ENCODE measurements around the gene ADPRHL1. TPM values are rescaled to one million over a fixed set of nuclear protein-coding genes. Genes with fewer than 3 reads are reported as not detected.

The ADPRHL1 gene
- total RNA-seq, 4 donors from 2014 or later, result 1.9 to 9.4 (median 6.5) TPM

DNA sequence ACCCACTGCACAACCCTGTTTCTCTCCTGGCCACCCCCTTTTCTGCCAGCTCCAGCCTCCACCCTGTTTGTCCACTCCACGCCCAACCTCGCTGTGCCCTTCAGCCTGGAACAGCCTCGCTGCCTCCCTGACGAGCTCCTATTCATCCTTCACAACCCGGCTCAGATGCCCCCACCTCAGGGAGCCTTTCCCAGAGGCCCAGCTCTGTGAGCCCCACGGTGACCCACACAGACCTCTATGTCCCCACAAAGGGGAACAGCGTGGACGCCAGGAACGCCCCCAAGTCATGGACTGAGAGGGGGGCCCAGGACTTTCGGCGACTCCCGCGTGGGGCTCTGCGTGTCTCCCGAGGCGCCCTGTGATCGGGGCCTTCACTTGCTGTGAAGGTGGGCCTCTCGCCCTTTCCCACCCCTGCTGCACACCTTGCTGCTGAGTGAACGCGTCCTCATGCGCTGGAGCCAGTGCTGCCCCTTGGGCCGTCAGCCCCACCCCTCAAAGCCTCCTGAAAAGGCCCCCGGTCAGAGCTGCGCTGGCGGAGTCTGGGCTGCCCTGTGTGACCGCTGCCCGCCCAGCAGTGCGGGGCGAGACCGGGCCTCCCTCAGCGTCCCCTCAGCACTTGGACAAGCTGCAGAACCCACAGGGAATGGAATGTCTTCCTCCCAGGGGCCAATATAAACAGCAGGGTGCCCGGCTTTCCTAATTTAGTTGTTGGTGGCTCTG is 40.0 kb downstream of the ADPRHL1 start:
- DNase-seq (ENCODE audit: low spot score in 2 of 2), result no peak
- no peak overlapping the region for H3K4me3 ChIP-seq (ENCODE audit: low read depth, poor library complexity, severe bottlenecking)
- TF ChIP-seq, protein P1, sequence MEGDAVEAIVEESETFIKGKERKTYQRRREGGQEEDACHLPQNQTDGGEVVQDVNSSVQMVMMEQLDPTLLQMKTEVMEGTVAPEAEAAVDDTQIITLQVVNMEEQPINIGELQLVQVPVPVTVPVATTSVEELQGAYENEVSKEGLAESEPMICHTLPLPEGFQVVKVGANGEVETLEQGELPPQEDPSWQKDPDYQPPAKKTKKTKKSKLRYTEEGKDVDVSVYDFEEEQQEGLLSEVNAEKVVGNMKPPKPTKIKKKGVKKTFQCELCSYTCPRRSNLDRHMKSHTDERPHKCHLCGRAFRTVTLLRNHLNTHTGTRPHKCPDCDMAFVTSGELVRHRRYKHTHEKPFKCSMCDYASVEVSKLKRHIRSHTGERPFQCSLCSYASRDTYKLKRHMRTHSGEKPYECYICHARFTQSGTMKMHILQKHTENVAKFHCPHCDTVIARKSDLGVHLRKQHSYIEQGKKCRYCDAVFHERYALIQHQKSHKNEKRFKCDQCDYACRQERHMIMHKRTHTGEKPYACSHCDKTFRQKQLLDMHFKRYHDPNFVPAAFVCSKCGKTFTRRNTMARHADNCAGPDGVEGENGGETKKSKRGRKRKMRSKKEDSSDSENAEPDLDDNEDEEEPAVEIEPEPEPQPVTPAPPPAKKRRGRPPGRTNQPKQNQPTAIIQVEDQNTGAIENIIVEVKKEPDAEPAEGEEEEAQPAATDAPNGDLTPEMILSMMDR (IDR thresholded peaks at IDR 0.05), result no peak
- TF ChIP-seq POLR2A (IDR thresholded peaks at IDR 0.05), result no peak
- intact Hi-C loops (cut with DNase I; ENCODE audit: low total_unique reads), result no loop called here
- 88% methylated on average over 30 to 32 of the region's 32 CpGs for WGBS, 2 donors

DNA sequence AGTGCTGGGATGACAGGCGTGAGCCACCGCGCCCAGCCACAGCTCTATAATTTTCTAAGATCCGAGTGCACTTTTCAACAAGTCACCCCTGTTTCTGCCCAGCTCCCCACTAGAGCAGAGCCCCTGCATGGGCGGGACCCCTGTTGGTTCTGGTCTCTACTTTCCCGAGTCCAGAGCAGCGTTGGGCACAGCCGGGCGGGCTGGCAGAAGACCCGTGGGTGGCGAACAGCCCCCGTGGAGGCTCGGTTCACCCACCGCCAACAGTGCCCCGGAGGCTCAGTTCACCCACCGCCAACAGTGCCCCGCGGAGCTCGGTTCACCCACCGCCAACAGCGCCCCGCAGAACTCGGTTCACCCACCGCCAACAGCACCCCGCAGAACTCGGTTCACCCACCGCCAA is 40.8 kb downstream of the ADPRHL1 start:
- H3K4me3 ChIP-seq (ENCODE audit: low read depth, poor library complexity, severe bottlenecking), result no peak overlapping the region
- TF ChIP-seq POLR2A (IDR thresholded peaks at IDR 0.05), result no peak
- TF ChIP-seq, protein P1 (IDR thresholded peaks at IDR 0.05), result no peak
- 94 to 97% methylated on average over 15 to 24 of the region's 27 CpGs for WGBS, 2 donors
- no peak for DNase-seq (ENCODE audit: low spot score in 2 of 2)
- intact Hi-C loops (cut with DNase I; ENCODE audit: low total_unique reads), result no loop called here

DNA sequence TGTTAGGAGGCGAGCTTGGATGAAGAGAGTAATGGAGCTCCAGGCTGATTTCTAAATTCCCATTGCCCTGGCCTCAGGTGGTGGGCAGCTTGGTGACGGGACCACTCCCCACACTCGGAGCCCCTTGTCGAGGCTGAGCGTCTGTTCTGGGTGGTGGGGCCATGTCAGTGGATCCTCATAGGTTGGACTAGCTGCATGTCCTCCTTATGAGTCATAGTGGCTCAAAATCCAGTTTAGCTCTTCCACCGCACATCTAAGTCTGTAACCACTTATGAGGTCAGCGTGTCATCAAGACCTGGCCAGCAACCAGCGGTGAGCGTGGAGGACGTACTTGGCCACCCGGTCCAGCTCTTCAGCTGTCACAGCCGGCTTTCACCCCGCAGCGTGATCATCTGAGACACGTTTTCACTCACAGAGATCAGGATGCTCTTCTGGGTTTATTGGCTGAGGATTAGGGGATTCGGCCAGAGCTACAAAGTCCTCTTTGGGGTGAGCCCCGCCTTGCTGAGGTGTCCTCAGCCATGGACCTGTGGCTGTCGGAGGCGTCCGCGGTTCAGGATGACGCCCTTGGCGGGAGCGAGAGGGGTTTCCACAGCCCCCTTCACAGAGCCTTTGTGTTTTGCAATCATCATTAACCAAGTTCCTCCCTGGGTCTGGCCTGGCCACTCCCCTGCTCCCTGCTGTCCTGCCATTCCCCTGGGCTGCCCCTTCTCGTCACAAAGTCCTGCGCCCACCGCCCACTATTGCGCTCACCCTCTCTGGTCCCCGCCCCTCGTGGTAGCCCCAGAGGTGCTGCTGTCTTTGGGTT is 41.9 kb downstream of the ADPRHL1 start:
- intact Hi-C loops (cut with DNase I; ENCODE audit: low total_unique reads), result no loop called here
- peak in 1 of 2 donors; percentile 51 for DNase-seq (ENCODE audit: low spot score in 2 of 2)
- H3K4me3 ChIP-seq (ENCODE audit: low read depth, poor library complexity, severe bottlenecking), result no peak overlapping the region
- 63 to 75% methylated on average over 30 of the region's 30 CpGs for WGBS, 2 donors
- TF ChIP-seq POLR2A (IDR thresholded peaks at IDR 0.05), result no peak
- TF ChIP-seq, protein P1 (IDR thresholded peaks at IDR 0.05), result no peak

DNA sequence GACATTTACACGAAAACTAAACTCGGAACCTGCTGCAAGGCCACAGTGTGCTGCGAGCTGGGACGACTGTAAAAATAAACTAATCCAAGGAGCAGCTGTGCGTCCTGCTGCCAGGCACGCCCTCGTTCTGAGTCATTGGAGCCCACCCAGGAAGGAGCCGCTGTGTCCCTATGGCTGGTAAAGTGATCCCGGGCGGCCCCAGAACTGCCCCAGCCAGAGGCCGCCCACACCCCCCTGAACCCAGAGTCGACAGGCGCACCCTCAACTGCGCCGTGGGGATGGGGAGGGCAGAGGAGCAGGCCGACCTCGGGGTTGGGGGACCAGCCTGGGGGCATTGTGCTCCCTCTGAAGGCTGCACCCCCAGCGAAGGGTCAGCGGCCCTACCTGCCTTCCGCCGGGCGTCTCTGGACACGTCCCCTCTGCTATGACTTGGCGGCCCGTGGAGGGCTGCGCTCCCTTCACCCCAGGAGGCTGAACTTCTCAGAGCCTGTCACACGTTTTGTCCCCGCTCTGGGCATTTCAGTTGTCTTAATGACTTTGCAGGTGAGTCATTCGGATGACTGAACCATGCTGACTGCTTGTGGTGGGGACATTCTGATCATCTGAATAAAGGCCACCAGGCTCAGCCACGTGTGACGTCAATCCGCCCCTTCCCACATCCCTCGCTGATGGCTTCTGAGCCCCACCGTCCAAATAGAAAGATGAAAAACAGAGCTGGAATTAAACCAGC is 42.7 kb downstream of the ADPRHL1 start:
- no peak for TF ChIP-seq POLR2A (IDR thresholded peaks at IDR 0.05)
- TF ChIP-seq, protein P1 (IDR thresholded peaks at IDR 0.05), result no peak
- no peak overlapping the region for H3K4me3 ChIP-seq (ENCODE audit: low read depth, poor library complexity, severe bottlenecking)
- 42 to 43% methylated on average over 29 to 34 of the region's 34 CpGs for WGBS, 2 donors
- intact Hi-C loops (cut with DNase I; ENCODE audit: low total_unique reads), result no loop called here
- DNase-seq (ENCODE audit: low spot score in 2 of 2), result no peak

DNA sequence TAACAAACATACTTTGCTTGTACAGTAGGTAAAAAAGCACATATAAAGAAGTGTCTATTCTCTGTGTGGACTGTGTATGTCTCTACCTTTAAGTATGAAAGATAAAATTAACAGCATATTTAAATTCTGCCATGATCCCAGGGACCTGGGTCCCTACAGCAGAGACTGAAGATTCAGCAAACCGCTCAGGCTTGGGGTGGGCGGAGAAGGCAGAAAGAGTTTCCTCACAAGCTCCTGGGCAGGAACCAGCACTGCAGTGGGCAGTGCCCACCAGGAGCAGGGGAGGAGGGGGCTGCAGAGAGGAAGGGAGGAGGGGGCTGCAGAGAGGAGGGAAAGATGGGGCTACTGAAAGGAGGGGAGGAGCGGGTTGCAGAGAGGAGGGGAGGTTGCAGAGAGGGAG is 44.7 kb downstream of the ADPRHL1 start:
- intact Hi-C loops (cut with DNase I; ENCODE audit: low total_unique reads), result loop anchor here (10.0 kb wide), 1 partner anchor 444 kb away; the partner anchor contains the start of gene MCF2L
- 72 to 79% methylated on average over 3 of the region's 3 CpGs for WGBS, 2 donors
- no peak overlapping the region for H3K4me3 ChIP-seq (ENCODE audit: low read depth, poor library complexity, severe bottlenecking)
- TF ChIP-seq, protein P1 (IDR thresholded peaks at IDR 0.05), result no peak
- no peak for TF ChIP-seq POLR2A (IDR thresholded peaks at IDR 0.05)
- peak in 1 of 2 donors; percentile 37 for DNase-seq (ENCODE audit: low spot score in 2 of 2)
